HG03095 (cell line): ENCODE results near the gene EIF1AX.
A peak's percentile ranks its signal among the peaks of the same experiment; 100 is the strongest.
"Not testable (repeated sequence)": the region's sequence is repeated elsewhere in the genome, so short reads cannot be mapped to it uniquely, and the experiment has no call there.

ENCODE experiments used
- ATAC-seq: cut with Tn5 transposase; IDR thresholded peaks from one replicate; pipeline ENCODE4 v1.9.1; 2021; ENCODE audit warnings: moderate library complexity; ENCODE audit not compliant: unreplicated experiment

The EIF1AX gene, protein sequence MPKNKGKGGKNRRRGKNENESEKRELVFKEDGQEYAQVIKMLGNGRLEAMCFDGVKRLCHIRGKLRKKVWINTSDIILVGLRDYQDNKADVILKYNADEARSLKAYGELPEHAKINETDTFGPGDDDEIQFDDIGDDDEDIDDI

DNA sequence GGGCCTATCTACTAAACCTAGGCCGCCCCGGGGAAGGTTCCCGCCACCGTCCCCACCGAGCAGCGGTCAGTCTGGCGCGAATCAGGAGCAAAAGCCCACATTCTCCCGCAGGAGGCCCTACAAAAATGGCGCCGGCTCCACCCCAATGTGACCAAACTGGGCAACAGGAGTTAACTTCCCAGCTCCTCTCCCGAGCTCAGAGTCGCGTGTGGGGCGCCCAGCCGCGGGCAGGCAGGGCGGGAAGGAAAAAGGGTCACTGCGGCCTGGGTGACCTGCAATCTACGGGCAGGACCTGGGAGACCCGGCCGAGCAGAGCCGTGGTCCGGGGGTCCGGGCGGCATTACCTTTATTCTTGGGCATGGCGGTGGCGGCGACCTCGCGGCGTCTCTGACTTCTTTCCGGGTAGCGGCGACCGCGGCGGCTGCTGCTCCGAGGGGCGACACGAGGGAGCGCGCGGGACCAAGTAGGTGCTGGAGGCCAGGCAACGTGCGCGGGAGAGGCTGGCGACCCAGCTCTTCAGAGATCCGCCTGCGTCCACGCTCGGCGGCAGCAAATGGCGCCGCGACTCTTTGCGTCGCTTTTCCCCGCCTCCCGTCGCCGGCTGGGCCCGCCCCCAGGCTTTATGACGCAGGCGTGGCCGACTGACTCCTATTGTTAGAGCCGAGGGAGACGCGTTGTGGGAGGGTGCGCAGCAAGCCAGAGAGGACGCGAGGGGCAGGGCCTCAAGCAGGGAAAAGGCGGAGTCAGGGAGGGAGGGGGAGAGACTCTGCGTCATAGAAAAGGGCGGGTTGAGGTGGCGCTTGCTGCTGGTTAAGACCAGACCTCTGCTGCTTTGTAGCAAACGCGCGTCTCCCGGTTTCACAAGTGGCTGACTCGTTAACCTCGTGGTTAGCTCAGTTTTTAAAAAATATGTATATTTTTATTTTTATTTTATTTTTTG is at the start of gene EIF1AX:
TSS of gene EIF1AX (minus strand) at position 558 of the 940 bp plus-strand sequence. CDS start at position 360, 198 bp downstream.
- peak; percentile 99 for ATAC-seq

DNA sequence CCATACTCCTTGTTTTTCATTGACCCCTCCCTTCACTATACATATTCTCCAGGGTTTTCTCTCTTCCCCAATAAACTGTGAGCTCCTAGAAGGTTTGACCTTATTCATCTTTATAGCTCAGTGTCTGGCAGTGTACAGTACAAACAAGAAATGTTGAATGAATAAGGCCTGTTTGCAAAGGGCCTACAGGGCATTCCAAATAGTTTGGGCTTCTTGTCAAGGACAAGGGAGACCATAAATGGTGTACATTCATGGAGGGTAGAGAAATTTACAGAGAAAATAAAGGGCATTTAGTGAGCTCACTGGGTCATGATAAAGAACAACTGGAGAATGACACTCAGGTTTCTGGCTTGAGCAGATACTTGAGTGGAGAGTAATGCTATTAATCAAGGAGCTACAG is 47.5 kb upstream of the EIF1AX start:
- no peak for ATAC-seq

DNA sequence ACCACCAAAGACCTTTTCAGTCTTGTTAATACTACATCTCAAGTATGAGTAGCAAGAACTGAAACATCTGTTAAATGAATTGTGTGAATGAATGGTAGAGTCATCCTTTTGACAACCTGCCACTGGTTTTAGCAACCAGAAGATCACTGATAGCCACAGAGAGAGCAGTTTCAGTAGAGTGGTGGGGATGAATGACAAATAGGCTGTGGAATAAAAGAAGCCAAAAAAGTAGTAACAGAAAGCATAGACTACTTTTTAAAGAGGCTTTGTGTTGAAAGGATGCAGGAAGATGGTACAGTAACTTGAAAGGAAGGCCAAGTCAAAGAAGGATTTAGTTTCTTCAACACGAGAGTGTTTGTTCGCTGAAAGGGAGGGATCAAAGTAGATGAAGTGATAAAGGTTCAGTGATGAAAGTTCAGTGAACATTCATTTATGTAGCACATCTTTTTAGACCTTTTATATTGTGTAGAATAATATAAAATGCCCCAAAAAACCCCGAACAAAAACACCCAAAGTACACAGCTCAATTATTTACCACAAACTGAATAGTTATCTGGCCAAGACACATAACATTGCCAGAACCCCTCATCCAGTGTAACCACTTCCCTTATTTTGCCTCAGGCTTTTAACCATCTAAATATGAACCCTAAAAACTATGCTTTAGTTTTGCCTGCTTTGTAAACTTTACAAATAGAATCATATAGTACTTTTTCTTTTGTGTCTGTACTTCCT is 40.1 kb upstream of the EIF1AX start:
- no peak for ATAC-seq

DNA sequence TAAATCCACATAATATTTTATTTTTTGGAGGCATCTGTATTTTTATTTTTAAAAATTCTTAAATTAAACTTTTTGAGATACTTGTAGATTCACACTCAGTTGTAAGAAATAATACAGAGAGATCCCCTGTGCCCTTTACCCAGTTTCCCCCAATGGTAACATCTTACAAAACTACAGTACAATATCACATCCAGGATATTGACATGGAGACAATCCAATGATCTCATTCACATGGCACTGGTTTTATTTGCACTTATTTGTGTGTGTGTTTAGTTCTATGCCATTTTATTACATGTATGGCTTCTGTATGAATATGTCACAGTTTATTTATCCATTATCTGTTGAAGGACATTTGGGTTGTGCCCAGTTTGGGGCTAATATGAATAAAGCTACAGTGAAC is 35.5 kb upstream of the EIF1AX start:
- no peak for ATAC-seq

DNA sequence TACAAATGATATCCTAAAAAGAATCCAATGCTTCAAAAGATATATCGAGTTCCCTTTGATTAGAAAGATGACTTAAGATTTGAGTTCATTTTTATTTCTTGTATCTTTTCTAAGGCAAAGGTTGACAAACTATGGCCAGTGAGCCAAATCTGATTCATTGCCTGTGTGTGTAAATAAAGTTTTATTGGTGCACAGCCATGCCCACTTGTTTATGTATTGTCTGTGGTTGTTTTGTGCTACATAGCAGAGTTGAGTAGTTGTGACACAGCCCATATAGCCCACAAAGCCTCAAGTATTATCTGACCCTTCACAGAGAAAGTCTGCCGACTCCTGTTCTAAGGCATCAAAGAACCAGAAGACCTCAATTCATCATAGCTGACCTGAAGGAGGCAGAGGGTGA is 32.2 kb upstream of the EIF1AX start:
- ATAC-seq: no peak

DNA sequence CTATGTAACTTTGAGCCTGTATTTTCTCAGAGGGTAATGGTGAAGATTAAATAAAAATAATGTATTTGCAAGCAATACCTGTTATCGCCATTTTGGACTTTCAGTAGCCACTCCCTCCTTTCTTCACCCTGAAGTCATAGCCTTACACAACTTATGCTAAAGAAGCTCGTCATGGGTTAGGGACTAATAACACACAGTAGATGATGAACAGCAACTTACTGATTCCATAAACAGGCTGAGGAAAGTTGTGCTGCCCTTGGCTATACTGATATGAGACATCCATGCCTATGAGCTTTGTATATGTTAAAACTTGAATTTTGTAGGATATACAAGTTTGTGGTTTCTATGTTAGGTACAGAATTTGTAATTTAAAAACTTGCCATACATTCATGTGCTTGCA is 31.7 kb upstream of the EIF1AX start:
- no peak for ATAC-seq

DNA sequence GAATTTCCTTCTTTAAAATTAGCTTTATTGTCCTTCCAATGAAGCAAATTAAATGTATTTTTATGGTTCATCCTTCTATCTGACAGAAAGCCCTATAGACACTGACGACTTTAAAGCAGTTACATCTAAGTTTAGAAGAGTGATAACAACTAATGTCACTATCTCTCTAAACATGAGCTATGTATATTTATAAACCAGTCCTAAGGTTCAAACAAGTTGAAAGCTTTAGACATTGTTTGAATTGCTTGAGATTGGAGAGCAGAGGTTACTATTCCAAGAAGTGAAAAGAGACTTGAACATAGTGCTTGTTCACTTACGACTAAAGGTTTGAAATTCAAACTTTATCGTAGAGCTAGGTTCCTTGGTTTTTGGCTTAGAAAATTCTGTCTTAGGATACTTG is 30.2 kb upstream of the EIF1AX start:
- no peak for ATAC-seq

DNA sequence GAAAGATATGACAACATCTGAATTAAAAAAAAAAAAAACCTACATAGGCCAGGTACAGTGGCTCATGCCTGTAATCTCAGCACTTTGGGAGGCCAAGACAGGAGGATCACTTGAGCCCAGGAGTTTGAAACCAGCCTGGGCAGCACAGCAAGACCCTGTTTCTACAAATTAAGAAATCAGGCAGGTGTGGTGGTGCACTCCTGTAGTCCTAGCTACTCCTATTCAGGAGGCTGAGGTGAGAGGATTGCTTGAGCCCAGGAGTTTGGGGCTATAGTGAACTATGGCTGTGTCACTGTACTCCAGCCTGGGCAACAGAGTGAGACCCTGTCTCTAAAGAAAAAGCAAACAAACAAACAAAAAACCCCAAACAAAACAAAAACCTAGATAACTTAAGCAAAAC is 20.9 kb upstream of the EIF1AX start:
- not testable (repeated sequence) for ATAC-seq

DNA sequence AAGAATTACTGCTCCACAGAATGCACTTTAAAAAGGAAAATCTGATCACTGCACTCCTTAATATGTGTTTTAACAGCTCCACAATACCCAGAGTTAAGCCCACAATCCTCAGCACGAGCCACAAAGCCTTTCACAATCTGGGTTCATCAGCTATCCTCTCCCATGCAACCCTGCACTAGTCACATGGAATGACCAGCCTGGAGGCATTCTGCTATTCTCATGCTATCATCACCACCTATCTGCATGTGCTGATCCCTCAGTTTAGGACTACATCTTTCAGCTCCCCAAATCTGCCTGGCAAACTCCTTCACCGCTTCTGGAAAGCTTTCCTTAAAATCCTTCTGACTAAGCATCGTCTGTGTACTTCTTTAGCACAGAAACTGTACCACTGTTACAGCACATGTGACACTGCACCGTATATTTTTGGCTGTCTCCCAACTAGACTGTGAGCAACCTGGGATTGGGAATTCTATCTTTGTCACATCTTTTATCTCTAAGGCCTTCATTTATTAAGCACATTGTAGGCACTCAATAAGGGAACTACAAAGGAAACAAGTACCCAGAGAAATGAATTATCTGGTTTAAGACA is 18.3 kb upstream of the EIF1AX start:
- ATAC-seq: no peak

DNA sequence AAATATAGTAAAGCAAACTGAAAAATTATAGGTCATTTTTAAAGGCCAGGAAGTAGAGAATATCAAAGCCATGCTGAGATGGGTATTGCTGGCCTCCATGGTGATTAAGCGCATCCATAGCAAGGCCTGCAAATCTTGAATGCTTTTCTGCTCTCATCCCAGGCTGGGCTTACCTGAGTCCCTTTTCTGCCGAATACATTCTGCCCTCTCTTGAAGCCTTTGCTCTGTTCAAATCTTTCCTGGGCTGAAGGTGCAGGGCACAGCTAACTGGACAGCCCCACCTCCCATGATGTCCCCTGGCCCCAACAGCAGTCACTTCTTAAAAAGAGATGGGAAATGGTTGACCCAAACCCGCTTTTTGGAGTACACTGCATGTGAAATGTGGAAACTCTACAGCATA is 10.1 kb upstream of the EIF1AX start:
- ATAC-seq: no peak

DNA sequence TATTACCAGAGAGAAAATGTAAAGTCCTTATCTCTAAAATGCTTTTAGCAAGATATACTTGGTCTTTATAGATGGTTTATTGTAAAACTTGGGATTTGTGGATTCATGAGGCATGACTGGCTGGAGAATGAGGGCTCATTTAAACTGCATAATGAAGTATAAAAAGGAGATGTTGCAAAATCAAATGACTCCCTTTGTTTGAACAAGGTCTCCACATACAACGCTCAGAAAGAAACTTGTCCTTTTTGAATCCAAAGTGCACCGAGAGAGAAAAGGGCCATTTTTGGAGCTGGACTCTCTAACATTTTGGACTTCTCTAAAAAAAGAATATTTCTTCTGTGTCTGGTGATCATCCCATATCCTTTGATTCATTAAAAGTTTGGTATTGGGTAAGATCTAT is 7.7 kb upstream of the EIF1AX start:
- ATAC-seq: no peak

DNA sequence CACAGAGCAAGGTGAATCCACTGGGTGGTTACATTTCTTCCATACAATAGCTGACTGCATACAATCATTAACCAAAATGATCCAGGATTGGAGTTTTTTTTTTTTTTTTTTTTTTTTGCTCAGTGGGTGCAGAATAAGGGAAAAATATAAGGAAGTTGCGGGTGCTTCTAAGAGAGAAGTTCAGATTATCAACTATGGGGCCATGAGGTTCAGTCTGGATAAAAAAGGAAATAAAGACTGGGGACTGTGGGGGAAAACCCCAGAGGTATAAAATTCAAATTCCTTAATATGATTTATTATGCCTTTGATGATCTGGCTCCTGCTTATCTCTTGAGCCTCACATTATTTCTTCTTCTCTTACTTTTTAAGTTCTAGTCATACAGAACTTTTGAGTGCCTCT is 5.9 kb upstream of the EIF1AX start:
- ATAC-seq: no peak

DNA sequence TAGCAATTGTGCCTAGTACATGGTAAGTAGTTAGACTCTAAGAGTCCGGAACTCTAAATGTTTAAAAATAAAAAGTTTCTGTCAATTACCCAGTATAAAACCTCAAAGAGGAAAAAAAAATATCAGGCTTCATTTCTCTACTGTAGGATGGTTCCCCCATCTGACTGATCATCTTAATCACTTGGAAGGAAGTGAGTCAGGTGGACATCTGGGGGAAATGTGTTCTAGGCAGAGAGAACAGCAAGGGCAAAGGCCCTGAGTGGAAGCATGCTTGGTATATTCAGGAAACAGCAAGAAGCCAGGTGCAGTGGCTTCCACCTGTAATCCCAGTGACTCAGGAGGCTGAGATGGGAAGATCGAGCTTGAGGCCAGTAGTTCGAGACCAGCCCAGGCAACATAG is 2.9 kb upstream of the EIF1AX start:
- ATAC-seq: no peak

DNA sequence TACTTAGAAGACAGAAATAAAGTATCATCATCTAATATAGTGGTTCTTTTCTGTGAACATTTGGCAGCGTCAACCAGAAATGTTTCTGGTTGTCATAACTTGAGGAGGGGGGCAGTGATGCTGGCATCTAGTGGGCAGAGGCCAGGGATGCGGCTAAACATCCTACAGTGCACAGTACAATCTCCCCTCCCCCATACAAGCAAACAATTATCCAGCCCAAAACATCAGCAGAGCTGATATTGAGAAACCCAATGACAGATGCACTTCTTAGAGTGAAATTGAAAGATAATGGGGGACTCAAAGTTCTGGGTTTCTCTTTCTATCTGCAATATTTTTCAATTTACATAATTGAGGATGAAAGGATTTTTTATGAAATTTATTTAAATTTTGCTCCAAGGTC is 1.9 kb upstream of the EIF1AX start:
- no peak for ATAC-seq

DNA sequence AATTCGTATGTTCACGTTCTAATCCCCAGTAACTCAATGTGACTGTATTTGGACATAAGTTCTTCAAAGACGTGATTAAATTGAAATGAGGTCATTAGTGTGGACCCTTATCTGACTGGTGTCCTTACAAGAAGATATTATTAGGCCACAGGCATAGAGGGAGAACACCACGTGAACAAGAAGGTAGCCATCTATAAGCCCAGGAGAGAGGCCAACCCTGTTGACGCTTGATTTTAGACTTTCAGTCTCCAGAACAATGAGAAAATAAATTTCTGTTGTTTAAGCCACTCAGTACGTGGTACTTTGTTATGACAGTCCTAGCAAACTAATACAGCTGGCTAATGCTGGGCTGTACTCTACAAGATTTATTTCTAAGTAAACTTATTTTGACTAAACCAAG is 1.5 kb upstream of the EIF1AX start:
- no peak for ATAC-seq

DNA sequence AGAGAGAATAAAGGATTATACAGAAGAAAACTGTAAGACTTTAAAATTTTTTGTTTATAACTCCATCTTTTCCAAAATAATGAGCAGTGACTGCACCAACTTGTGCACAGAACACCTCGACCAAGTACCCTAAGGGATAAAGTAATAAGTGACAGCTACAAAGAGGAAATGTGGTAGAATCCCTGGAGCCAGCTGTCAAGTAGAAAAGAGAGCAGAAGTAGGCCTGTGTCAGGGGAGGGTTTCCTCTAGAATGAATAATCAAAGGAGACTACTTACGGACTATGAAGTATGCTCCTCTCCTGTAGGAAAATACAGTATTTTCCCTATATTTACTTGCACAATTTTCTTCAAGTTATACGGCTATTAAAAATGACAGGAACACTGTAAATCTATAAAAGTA is 1.2 kb downstream of the EIF1AX start:
- ATAC-seq: no peak

DNA sequence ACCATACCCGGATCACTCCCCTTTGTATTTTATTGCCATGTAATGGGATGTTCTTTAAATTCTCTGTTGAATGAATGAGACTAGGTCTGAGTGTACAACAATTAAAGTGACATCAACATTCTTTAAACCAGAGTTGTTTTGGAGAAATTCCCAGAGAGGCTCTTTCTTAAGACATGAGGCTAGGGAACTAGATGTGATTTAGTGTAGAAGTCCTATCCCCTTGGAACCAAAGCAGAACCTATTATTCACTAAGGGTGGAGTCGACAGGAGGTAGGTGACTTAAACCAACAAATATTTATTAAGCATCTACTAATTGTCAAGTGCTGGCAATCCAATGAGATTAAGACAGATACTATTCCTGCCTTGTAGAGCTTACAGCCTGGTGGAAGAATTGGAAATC is 1.7 kb downstream of the EIF1AX start:
- ATAC-seq: no peak

DNA sequence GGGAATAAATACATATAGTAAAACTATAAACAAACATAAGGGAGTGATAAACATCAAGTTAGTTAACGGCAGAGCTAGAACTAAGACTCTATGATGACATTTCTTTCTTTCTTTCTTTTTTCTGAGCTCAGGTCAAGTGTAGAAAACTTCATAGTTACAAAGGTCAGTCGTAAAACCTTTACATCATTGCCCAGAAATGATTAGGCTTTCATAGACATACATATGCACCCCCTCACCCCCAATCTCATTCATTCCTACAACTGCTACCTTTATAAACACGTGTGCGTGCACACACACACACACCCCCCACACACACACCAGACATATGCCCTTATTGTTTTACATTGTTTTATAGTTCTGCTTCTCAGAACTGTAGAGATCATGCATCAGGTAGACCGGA is 5.7 kb downstream of the EIF1AX start:
- ATAC-seq: no peak

DNA sequence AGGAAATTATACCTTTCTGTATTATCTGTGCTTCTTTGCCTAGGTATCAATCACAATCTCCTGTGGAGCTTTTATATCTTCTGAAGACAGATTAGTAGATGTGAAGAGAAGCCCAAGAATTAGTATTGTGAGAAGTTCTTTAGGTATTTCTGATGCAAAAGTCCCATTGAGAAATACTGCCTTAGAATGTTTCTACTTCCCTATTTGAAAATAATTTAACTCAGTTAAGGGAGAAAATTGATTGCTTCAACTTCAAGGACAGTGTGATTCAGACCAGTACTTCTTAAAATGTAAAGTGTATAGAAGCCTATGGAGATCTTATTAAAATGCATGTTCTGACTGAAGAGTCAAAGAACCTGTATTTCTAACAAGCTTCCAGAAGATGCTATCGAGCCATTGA is 9.0 kb downstream of the EIF1AX start:
- no peak for ATAC-seq

DNA sequence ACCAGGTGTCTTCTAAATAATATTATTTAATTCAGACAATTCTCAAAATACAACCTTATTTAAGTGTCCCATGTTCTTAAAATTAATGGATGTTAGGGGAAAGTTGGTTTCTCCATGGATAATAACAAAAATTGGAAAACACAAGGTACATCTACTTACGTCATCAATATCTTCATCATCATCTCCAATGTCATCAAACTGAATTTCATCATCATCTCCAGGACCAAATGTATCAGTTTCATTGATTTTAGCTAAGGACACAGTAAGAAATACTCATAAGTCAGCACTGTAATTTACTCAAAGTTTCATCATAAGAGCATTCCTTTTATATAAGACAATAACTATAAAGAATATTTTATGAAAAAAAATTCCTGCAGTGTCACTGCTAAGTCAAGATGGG is 11.3 kb downstream of the EIF1AX start:
- no peak for ATAC-seq

DNA sequence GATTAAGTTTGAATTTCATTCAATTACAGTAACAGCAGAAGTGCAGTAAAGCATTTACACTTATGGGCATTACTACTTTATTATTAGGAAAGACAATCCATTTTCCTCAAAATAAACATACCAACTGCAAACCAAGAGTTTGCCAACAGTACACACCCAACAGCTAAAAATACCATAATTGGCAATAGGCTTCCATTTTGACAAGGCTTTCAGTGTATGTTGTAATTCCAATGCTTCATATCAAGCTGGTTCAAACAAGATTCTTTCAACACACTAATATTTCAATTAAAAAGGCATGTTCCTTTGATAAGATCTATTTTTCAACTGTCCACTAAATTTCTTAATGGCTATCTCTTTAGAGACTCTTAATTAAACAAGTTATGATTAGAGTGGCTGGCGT is 12.1 kb downstream of the EIF1AX start:
- ATAC-seq: no peak

DNA sequence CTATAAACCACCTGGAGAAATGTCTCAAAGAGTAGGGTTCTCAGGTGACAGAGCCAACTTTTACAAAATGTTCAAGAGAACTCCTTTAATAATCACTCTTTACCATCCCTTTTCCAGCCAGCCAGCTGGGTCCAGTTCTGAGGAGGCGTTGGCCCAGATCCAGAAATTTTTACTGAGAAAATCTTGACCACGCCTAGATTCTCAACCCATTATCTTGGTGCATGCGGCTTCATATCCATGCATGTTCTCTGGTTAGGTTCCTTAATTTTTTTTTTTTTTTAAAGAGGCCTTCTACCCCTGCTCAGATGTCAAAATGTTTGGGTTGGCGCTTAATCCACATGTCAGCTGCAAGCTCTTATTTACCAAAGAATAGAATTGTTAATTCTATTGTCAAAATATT is 13.0 kb downstream of the EIF1AX start:
- ATAC-seq: no peak
